CMK (cell line): ENCODE data around the gene TAAR6.
"Not testable (repeated sequence)": the region's sequence is repeated elsewhere in the genome, so short reads cannot be mapped to it uniquely, and the experiment has no call there.

ENCODE experiments used
- DNase-seq: peaks from one replicate; pipeline ENCODE4 v3.0.0-alpha.2; 2010; ENCODE audit warnings: low read depth

The TAAR6 gene

GRCh38 chr6:132570221-132570777, at the start of gene TAAR6:
TSS of gene TAAR6 (plus strand) at chr6:132570322. CDS start at chr6:132570322, 0 bp downstream.
- DNase-seq: no peak

GRCh38 chr6:132520953-132521352, 49.2 kb upstream of the TAAR6 start:
- no peak for DNase-seq

GRCh38 chr6:132524646-132525045, 45.5 kb upstream of the TAAR6 start:
- DNase-seq: no peak

GRCh38 chr6:132525866-132526265, 44.3 kb upstream of the TAAR6 start:
- DNase-seq: no peak

- DNase-seq: no peak
Observed at GRCh38 chr6:132526461-132526860, 43.7 kb upstream of the TAAR6 start.

- no peak for DNase-seq
Observed at GRCh38 chr6:132527791-132528190, 42.3 kb upstream of the TAAR6 start.

GRCh38 chr6:132530293-132530974, 39.7 kb upstream of the TAAR6 start:
- peak; percentile 29 for DNase-seq

- not testable (repeated sequence) for DNase-seq
Observed at GRCh38 chr6:132534546-132534945, 35.6 kb upstream of the TAAR6 start.

GRCh38 chr6:132537145-132537544, 33.0 kb upstream of the TAAR6 start:
- DNase-seq: no peak

GRCh38 chr6:132537977-132538376, 32.1 kb upstream of the TAAR6 start, which contains the start of gene TAAR9:
TSS of gene TAAR9 (plus strand) at chr6:132538277. CDS start at chr6:132538290, 13 bp downstream.
- DNase-seq: no peak

GRCh38 chr6:132544826-132545225, 25.3 kb upstream of the TAAR6 start:
- no peak for DNase-seq

- DNase-seq: no peak
Observed at GRCh38 chr6:132548746-132549463, 21.2 kb upstream of the TAAR6 start.

- DNase-seq: no peak
Observed at GRCh38 chr6:132551214-132551613, 18.9 kb upstream of the TAAR6 start.

GRCh38 chr6:132552372-132552771, 17.8 kb upstream of the TAAR6 start, which contains the start of gene TAAR8:
TSS of gene TAAR8 (plus strand) at chr6:132552672. CDS start at chr6:132552693, 21 bp downstream.
- no peak for DNase-seq

- not testable (repeated sequence) for DNase-seq
Observed at GRCh38 chr6:132560087-132560486, 10.0 kb upstream of the TAAR6 start.

- no peak for DNase-seq
Observed at GRCh38 chr6:132566404-132566803, 3.7 kb upstream of the TAAR6 start.

GRCh38 chr6:132567566-132567965, 2.6 kb upstream of the TAAR6 start:
- DNase-seq: no peak

- no peak for DNase-seq
Observed at GRCh38 chr6:132568611-132569010, 1.5 kb upstream of the TAAR6 start.

GRCh38 chr6:132569170-132569569, 952 bp upstream of the TAAR6 start:
- DNase-seq: no peak

GRCh38 chr6:132571774-132572173, 1.7 kb downstream of the TAAR6 start:
- DNase-seq: no peak

GRCh38 chr6:132584698-132585097, 14.6 kb downstream of the TAAR6 start:
- no peak for DNase-seq

GRCh38 chr6:132587424-132587823, 17.3 kb downstream of the TAAR6 start:
- no peak for DNase-seq

- DNase-seq: no peak
Observed at GRCh38 chr6:132589454-132589853, 19.3 kb downstream of the TAAR6 start, which contains the start of gene TAAR5. TSS of gene TAAR5 (minus strand) at chr6:132589741. CDS start at chr6:132589686, 55 bp downstream.
